ENCODE results near the gene FABP1. TPM values are rescaled to one million over a fixed set of nuclear protein-coding genes. Genes with fewer than 3 reads are reported as not detected.

FABP1 gene
- total and polyA plus RNA-seq, 2 donors (not counting 1 experiment from before 2014, with no cell fraction given), result not detected

- no peak overlapping the region for H3K4me2 ChIP-seq (ENCODE audit: extremely low read depth, insufficient read depth, low read length)
- H4K20me1 ChIP-seq (ENCODE audit: control insufficient read depth, extremely low read depth, insufficient read depth, low read length), result no peaks in the 10 kb centered on the region
- DNase-seq (ENCODE audit: low read depth in 2 of 2), result no peak
- no peaks in the 10 kb centered on the region for H3K79me2 ChIP-seq (ENCODE audit: control insufficient read depth, insufficient read depth, low read length)
- H3K4me3 ChIP-seq (replicated peaks in 1 of 4; ENCODE audit: control extremely low read depth in 1 of 4, insufficient read depth in 1 of 4, low read depth in 3 of 4, low read length in 4 of 4), result no peak overlapping the region
- no peak overlapping the region for H3K9ac ChIP-seq (ENCODE audit: insufficient read depth, low read length)
- no peaks in the 10 kb centered on the region for H3K9me3 ChIP-seq (ENCODE audit: control insufficient read depth, insufficient read depth, low read depth, low read length)
- peaks cover 7% of the 10 kb centered on the region for H3K27me3 ChIP-seq (ENCODE audit: control insufficient read depth, insufficient read depth, low read length)
- no peak for TF ChIP-seq CTCF (conservative IDR thresholded peaks at IDR 0.05 in 1 of 2, IDR thresholded peaks at IDR 0.05 in 1 of 2; ENCODE audit: low read depth in 1 of 2, low read length in 2 of 2)
- TF ChIP-seq EZH2 (IDR thresholded peaks at IDR 0.05; ENCODE audit: low read length, missing control alignments), result no peak
- no peak overlapping the region for H3K27ac ChIP-seq (ENCODE audit: insufficient read depth, low read length)
- no peaks in the 10 kb centered on the region for H3K36me3 ChIP-seq (ENCODE audit: control insufficient read depth, insufficient read depth, low read length)
- H3K4me1 ChIP-seq (ENCODE audit: control insufficient read depth, extremely low read depth, insufficient read depth, low read length), result no peaks in the 10 kb centered on the region
- no peak overlapping the region for H2AFZ ChIP-seq (ENCODE audit: low read length)
These were observed 1.7 kb downstream of the FABP1 start for GRCh38 chr2:88125924-88126771.

GRCh38 chr2:88125344-88125923 lies 2.4 kb downstream of the FABP1 start:
- H3K4me1 ChIP-seq (ENCODE audit: control insufficient read depth, extremely low read depth, insufficient read depth, low read length), result no peaks in the 10 kb centered on the region
- no peaks in the 10 kb centered on the region for H4K20me1 ChIP-seq (ENCODE audit: control insufficient read depth, extremely low read depth, insufficient read depth, low read length)
- H3K79me2 ChIP-seq (ENCODE audit: control insufficient read depth, insufficient read depth, low read length), result no peaks in the 10 kb centered on the region
- H3K9me3 ChIP-seq (ENCODE audit: control insufficient read depth, insufficient read depth, low read depth, low read length), result no peaks in the 10 kb centered on the region
- TF ChIP-seq EZH2 (IDR thresholded peaks at IDR 0.05; ENCODE audit: low read length, missing control alignments), result no peak
- TF ChIP-seq CTCF (conservative IDR thresholded peaks at IDR 0.05 in 1 of 2, IDR thresholded peaks at IDR 0.05 in 1 of 2; ENCODE audit: low read depth in 1 of 2, low read length in 2 of 2), result no peak
- no peak for DNase-seq (ENCODE audit: low read depth in 2 of 2)
- no peak overlapping the region for H2AFZ ChIP-seq (ENCODE audit: low read length)
- no peak overlapping the region for H3K27ac ChIP-seq (ENCODE audit: insufficient read depth, low read length)
- H3K4me3 ChIP-seq (replicated peaks in 1 of 4; ENCODE audit: control extremely low read depth in 1 of 4, insufficient read depth in 1 of 4, low read depth in 3 of 4, low read length in 4 of 4), result no peak overlapping the region
- no peak overlapping the region for H3K9ac ChIP-seq (ENCODE audit: insufficient read depth, low read length)
- peaks cover 7% of the 10 kb centered on the region for H3K27me3 ChIP-seq (ENCODE audit: control insufficient read depth, insufficient read depth, low read length)
- H3K36me3 ChIP-seq (ENCODE audit: control insufficient read depth, insufficient read depth, low read length), result no peaks in the 10 kb centered on the region
- H3K4me2 ChIP-seq (ENCODE audit: extremely low read depth, insufficient read depth, low read length), result no peak overlapping the region

- Histone ChIP-seq H3K9ac (ENCODE audit: insufficient read depth, low read length) (no peak overlapping the region), H3K27me3 (ENCODE audit: control insufficient read depth, insufficient read depth, low read length) (peaks cover 7% of the 10 kb centered on the region)
- DNase-seq (ENCODE audit: low read depth in 2 of 2), result no peak
These were observed 3.6 kb downstream of the FABP1 start for GRCh38 chr2:88123975-88124917.

More at GRCh38 chr2:88123975-88124917, 3.6 kb downstream of the FABP1 start:
- Histone ChIP-seq H3K4me3 (replicated peaks in 1 of 4; ENCODE audit: control extremely low read depth in 1 of 4, insufficient read depth in 1 of 4, low read depth in 3 of 4, low read length in 4 of 4) (no peak overlapping the region), H4K20me1 (ENCODE audit: control insufficient read depth, extremely low read depth, insufficient read depth, low read length) (no peaks in the 10 kb centered on the region), H3K27ac (ENCODE audit: insufficient read depth, low read length) (no peak overlapping the region), H3K9me3 (ENCODE audit: control insufficient read depth, insufficient read depth, low read depth, low read length) (no peaks in the 10 kb centered on the region), H3K4me2 (ENCODE audit: extremely low read depth, insufficient read depth, low read length) (no peak overlapping the region), H3K79me2 (ENCODE audit: control insufficient read depth, insufficient read depth, low read length) (no peaks in the 10 kb centered on the region), H2AFZ (ENCODE audit: low read length) (no peak overlapping the region), H3K36me3 (ENCODE audit: control insufficient read depth, insufficient read depth, low read length) (no peaks in the 10 kb centered on the region), H3K4me1 (ENCODE audit: control insufficient read depth, extremely low read depth, insufficient read depth, low read length) (no peaks in the 10 kb centered on the region)
- TF ChIP-seq EZH2 (IDR thresholded peaks at IDR 0.05; ENCODE audit: low read length, missing control alignments) (no peak), CTCF (conservative IDR thresholded peaks at IDR 0.05 in 1 of 2, IDR thresholded peaks at IDR 0.05 in 1 of 2; ENCODE audit: low read depth in 1 of 2, low read length in 2 of 2) (no peak)

Measured in fibroblast of lung (primary cell).